ENCODE data around the gene INPP5F.

- TF ChIP-seq ZNF8 (CRISPR knock-in tag; IDR thresholded peaks at IDR 0.05) (no peak), ZFP30 (CRISPR knock-in tag; IDR thresholded peaks at IDR 0.05) (no peak), ZFP3 (CRISPR knock-in tag; IDR thresholded peaks at IDR 0.05) (no peak), RARB (CRISPR knock-in tag; IDR thresholded peaks at IDR 0.05) (no peak), ARNTL (CRISPR knock-in tag; IDR thresholded peaks at IDR 0.05; ENCODE audit: borderline replicate concordance, low read depth) (no peak), CSRNP3 (CRISPR knock-in tag; IDR thresholded peaks at IDR 0.05) (no peak)
- TF ChIP-seq, protein P1, sequence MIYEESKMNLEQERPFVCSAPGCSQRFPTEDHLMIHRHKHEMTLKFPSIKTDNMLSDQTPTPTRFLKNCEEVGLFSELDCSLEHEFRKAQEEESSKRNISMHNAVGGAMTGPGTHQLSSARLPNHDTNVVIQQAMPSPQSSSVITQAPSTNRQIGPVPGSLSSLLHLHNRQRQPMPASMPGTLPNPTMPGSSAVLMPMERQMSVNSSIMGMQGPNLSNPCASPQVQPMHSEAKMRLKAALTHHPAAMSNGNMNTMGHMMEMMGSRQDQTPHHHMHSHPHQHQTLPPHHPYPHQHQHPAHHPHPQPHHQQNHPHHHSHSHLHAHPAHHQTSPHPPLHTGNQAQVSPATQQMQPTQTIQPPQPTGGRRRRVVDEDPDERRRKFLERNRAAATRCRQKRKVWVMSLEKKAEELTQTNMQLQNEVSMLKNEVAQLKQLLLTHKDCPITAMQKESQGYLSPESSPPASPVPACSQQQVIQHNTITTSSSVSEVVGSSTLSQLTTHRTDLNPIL (CRISPR knock-in tag; IDR thresholded peaks at IDR 0.05; ENCODE audit: low read depth), result no peak
Measured at GRCh38 chr10:119762805-119763798, 37.3 kb downstream of the INPP5F start.

Data from SK-N-SH treated with all-trans-retinoic acid at 6 μM for 48 hours (cell line).